OCI-LY3 (cell line): ENCODE results near the gene CPB1.

ENCODE experiments used
- EZH2phosphoT487 ChIP-seq: fragments of 200-600 bp; shearing (Covaris generic); IDR thresholded peaks from 2 replicates; pipeline ENCODE4 v1.6.1; 2018; ENCODE audit warnings: antibody characterized with exemption, mixed run types, low read depth
- TF ChIP-seq, protein P1 (sequence below): fragments of 200-600, 300-600 bp; sonication (generic); IDR thresholded peaks from 2 replicates; pipeline ENCODE4 v1.5.1; 2014; ENCODE audit warnings: antibody characterized with exemption, low read length, low read depth

DNA sequence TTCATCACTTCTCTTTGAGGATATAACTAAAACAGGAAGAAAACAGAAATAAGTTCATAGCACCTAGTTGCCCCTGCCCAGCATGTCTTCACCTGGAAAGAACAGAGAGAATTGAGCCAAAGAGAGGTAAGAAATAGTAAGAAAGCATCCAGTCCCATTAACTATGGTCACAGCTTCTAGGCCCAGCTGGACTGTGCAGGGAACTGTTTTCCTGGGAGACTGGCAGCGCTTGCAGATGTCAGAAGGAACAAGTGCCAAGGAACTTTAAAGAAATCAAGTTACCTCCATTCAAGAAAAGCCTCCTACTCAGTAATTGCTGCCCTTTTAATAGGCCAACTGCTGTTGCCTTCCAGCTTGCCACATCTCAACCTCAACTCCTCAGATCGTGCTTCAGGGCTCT lies 17.8 kb upstream of the CPB1 start:
- TF ChIP-seq, protein P1, sequence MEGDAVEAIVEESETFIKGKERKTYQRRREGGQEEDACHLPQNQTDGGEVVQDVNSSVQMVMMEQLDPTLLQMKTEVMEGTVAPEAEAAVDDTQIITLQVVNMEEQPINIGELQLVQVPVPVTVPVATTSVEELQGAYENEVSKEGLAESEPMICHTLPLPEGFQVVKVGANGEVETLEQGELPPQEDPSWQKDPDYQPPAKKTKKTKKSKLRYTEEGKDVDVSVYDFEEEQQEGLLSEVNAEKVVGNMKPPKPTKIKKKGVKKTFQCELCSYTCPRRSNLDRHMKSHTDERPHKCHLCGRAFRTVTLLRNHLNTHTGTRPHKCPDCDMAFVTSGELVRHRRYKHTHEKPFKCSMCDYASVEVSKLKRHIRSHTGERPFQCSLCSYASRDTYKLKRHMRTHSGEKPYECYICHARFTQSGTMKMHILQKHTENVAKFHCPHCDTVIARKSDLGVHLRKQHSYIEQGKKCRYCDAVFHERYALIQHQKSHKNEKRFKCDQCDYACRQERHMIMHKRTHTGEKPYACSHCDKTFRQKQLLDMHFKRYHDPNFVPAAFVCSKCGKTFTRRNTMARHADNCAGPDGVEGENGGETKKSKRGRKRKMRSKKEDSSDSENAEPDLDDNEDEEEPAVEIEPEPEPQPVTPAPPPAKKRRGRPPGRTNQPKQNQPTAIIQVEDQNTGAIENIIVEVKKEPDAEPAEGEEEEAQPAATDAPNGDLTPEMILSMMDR = no peak
- no peak for TF ChIP-seq EZH2phosphoT487
